ENCODE data around the gene PRPF8. TPM values are rescaled to one million over a fixed set of nuclear protein-coding genes. Genes with fewer than 3 reads are reported as not detected.

PRPF8 gene
- total and polyA plus RNA-seq, 2 of the 13 experiments (the other 11 are each of a cell fraction or from before 2014, with no cell fraction given) = 112 to 179 TPM

DNA sequence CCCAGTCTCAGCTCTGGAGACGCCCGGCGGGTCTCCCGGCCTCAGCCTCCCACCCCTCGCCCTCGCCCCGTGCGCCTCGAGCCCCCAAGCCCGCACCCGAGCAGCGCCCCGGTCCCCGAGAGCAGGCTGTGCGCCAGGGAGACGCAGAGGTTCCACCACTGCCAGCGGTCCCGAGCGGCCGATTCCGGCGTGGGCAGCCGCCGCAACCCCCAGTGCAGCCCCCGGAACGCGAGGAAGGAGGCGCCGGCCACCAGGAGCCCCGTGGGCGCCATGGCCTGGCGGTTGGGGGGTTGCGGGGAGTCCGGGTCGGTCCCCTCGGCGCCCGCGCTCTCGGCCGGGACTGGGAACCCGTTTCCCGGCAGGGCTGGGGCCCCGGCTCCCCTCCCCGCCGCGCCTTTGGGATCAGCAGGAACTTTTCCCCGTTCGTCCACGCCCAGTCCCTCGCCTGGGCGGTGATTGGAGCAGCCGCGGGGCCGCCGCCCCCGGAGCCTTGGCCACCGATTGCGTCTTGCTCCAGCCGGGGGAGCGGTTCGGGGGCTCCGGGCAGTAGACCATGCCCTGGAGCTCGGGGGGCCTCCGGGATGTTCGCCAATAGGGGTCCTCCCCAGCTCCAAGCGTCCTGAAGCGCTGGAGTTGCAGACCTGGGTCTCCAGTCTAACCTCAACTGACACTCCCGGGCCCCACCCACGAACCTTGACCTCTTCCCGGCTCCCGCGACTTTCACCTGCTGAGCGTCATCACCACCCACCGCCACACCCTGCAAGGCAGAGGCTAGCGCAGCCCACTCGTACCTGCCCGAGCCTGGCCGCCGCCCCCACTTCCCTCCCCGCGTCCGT, 25.5 kb upstream of the PRPF8 start, which contains the start of gene TLCD2 (continued):
- TF ChIP-seq, protein P1, sequence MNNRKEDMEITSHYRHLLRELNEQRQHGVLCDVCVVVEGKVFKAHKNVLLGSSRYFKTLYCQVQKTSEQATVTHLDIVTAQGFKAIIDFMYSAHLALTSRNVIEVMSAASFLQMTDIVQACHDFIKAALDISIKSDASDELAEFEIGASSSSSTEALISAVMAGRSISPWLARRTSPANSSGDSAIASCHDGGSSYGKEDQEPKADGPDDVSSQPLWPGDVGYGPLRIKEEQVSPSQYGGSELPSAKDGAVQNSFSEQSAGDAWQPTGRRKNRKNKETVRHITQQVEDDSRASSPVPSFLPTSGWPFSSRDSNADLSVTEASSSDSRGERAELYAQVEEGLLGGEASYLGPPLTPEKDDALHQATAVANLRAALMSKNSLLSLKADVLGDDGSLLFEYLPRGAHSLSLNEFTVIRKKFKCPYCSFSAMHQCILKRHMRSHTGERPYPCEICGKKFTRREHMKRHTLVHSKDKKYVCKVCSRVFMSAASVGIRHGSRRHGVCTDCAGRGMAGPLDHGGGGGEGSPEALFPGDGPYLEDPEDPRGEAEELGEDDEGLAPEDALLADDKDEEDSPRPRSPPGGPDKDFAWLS (CRISPR knock-in tag; IDR thresholded peaks at IDR 0.05; ENCODE audit: borderline replicate concordance) = no peak
- TF ChIP-seq ZNF775 (CRISPR knock-in tag; IDR thresholded peaks at IDR 0.05; ENCODE audit: borderline replicate concordance) (no peak), ZMAT3 (CRISPR knock-in tag; conservative IDR thresholded peaks at IDR 0.05) (no peak), TP53 (CRISPR knock-in tag; conservative IDR thresholded peaks at IDR 0.05) (no peak), RBFOX2 (IDR thresholded peaks at IDR 0.05; ENCODE audit: low read depth, low read length) (peak; percentile 81), ZNF883 (CRISPR knock-in tag; IDR thresholded peaks at IDR 0.05; ENCODE audit: not compliant biosample characterization) (no peak), ZFP1 (CRISPR knock-in tag; IDR thresholded peaks at IDR 0.05) (no peak), ISL2 (CRISPR knock-in tag; IDR thresholded peaks at IDR 0.05) (no peak), ATF7-NPFF (CRISPR knock-in tag; IDR thresholded peaks at IDR 0.05; ENCODE audit: low read depth) (peak; percentile 52; the same call in 1 of the 2 replicates), ZNF543 (CRISPR knock-in tag; IDR thresholded peaks at IDR 0.05) (no peak), RXRA (CRISPR knock-in tag; IDR thresholded peaks at IDR 0.05) (peak; percentile 79), HES4 (CRISPR knock-in tag; IDR thresholded peaks at IDR 0.05; ENCODE audit: borderline replicate concordance) (no peak), YY1 (IDR thresholded peaks at IDR 0.05; ENCODE audit: insufficient read depth, insufficient replicate concordance, low read depth, low read length) (no peak), ZBTB21 (CRISPR knock-in tag; IDR thresholded peaks at IDR 0.05) (no peak), ZNF75D (CRISPR knock-in tag; IDR thresholded peaks at IDR 0.05; ENCODE audit: borderline replicate concordance) (no peak), ZNF383 (CRISPR knock-in tag; IDR thresholded peaks at IDR 0.05; ENCODE audit: borderline replicate concordance) (no peak), U2AF1 (optimal IDR thresholded peaks at IDR 0.05; ENCODE audit: low read depth, low read length) (no peak), ZNF766 (CRISPR knock-in tag; IDR thresholded peaks at IDR 0.05; ENCODE audit: borderline replicate concordance) (no peak)
- TF ChIP-seq, protein P2, sequence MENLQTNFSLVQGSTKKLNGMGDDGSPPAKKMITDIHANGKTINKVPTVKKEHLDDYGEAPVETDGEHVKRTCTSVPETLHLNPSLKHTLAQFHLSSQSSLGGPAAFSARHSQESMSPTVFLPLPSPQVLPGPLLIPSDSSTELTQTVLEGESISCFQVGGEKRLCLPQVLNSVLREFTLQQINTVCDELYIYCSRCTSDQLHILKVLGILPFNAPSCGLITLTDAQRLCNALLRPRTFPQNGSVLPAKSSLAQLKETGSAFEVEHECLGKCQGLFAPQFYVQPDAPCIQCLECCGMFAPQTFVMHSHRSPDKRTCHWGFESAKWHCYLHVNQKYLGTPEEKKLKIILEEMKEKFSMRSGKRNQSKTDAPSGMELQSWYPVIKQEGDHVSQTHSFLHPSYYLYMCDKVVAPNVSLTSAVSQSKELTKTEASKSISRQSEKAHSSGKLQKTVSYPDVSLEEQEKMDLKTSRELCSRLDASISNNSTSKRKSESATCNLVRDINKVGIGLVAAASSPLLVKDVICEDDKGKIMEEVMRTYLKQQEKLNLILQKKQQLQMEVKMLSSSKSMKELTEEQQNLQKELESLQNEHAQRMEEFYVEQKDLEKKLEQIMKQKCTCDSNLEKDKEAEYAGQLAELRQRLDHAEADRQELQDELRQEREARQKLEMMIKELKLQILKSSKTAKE (CRISPR knock-in tag; IDR thresholded peaks at IDR 0.05; ENCODE audit: borderline replicate concordance) = no peak
- TF ChIP-seq, protein P3, sequence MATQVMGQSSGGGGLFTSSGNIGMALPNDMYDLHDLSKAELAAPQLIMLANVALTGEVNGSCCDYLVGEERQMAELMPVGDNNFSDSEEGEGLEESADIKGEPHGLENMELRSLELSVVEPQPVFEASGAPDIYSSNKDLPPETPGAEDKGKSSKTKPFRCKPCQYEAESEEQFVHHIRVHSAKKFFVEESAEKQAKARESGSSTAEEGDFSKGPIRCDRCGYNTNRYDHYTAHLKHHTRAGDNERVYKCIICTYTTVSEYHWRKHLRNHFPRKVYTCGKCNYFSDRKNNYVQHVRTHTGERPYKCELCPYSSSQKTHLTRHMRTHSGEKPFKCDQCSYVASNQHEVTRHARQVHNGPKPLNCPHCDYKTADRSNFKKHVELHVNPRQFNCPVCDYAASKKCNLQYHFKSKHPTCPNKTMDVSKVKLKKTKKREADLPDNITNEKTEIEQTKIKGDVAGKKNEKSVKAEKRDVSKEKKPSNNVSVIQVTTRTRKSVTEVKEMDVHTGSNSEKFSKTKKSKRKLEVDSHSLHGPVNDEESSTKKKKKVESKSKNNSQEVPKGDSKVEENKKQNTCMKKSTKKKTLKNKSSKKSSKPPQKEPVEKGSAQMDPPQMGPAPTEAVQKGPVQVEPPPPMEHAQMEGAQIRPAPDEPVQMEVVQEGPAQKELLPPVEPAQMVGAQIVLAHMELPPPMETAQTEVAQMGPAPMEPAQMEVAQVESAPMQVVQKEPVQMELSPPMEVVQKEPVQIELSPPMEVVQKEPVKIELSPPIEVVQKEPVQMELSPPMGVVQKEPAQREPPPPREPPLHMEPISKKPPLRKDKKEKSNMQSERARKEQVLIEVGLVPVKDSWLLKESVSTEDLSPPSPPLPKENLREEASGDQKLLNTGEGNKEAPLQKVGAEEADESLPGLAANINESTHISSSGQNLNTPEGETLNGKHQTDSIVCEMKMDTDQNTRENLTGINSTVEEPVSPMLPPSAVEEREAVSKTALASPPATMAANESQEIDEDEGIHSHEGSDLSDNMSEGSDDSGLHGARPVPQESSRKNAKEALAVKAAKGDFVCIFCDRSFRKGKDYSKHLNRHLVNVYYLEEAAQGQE (IDR thresholded peaks at IDR 0.05; ENCODE audit: borderline replicate concordance in 1 of 2, low read depth in 1 of 2, low read length in 2 of 2) = no peak
- TF ChIP-seq, protein P4, sequence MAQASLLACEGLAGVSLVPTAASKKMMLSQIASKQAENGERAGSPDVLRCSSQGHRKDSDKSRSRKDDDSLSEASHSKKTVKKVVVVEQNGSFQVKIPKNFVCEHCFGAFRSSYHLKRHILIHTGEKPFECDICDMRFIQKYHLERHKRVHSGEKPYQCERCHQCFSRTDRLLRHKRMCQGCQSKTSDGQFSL (CRISPR knock-in tag; IDR thresholded peaks at IDR 0.05) = no peak
